ENCODE data around the gene PRAMEF13.
"Not testable (repeated sequence)": the region's sequence is repeated elsewhere in the genome, so short reads cannot be mapped to it uniquely, and the experiment has no call there.

Gene PRAMEF13

DNA sequence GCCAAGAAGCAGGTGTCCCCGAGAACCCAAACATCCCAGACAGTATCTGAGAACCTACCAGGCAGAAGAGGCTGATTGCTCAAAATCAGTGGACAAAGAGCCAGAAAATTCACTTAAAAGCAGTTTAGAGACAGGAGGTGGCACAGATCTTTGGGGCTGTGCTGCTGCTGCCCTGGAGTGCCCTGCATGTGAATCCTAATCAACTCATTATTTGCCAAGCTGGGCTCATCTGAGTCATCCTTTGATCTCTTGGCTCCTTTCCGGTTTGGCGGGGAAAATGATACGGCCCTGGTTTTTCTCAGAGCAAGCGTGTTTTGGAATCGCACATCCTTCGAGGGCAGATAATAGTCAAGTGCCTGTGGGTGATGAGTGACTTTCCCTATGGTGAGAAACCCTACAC is 15.4 kb upstream of the PRAMEF13 start:
- H3K36me3 ChIP-seq (ENCODE audit: insufficient read depth); H2AFZ ChIP-seq (ENCODE audit: low read depth); H3K4me2 ChIP-seq; H3K79me2 ChIP-seq (ENCODE audit: insufficient read depth, low read depth); H3K27me3 ChIP-seq (ENCODE audit: insufficient read depth, low read depth); H3K4me1 ChIP-seq (ENCODE audit: low read depth, poor library complexity, severe bottlenecking); H3K9ac ChIP-seq; H3K4me3 ChIP-seq (IDR thresholded peaks at IDR 0.05; ENCODE audit: insufficient read depth, low read depth, low read length); H3K27ac ChIP-seq; H4K20me1 ChIP-seq (ENCODE audit: insufficient read depth): not testable (repeated sequence)

DNA sequence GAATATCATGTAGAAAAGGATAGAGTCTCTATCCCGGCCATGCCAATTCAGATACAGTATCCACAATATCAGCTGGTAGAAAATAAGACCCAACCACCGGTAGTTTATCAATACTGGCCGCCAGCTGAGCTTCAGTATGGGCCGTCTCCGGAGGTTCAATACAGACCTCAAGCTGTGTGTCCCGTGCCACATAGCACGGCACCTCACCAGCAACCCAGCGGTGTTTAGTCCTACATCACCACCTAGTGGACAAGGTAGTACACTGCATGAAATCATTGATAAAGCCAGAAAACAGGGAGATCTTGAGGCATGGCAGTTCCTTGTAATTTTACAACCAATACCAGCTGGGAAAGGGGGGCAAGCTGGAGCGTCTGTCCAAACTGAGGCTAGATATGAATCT is 7.5 kb upstream of the PRAMEF13 start:
- H3K4me3 ChIP-seq (IDR thresholded peaks at IDR 0.05; ENCODE audit: insufficient read depth, low read depth, low read length); H2AFZ ChIP-seq (ENCODE audit: low read depth); H3K27me3 ChIP-seq (ENCODE audit: insufficient read depth, low read depth); H3K9ac ChIP-seq; H3K4me2 ChIP-seq; H3K79me2 ChIP-seq (ENCODE audit: insufficient read depth, low read depth); H3K4me1 ChIP-seq (ENCODE audit: low read depth, poor library complexity, severe bottlenecking); H4K20me1 ChIP-seq (ENCODE audit: insufficient read depth); H3K36me3 ChIP-seq (ENCODE audit: insufficient read depth); H3K27ac ChIP-seq: not testable (repeated sequence)

DNA sequence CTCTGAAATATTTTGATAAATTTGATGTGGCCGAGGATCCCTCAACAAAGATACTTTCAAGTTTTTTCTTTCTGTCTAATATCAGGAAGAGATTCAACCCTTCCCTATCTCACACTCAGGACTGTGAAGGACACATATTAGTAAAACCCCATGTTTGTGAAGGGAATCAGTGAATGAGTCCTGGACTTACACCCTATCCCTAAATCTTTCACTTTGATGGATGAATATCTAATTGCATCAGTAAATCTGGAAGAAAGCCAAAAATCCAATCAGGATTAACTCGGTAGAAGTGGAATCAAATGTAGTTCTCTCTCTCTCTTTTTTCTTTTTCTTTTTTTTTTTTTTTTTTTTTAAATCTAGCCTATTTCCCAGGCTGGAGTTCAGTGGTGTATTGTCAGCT is 29.7 kb downstream of the PRAMEF13 start, which contains the start of gene PRAMEF9:
Gene PRAMEF9, plus strand, starts transcription at position 301 of the 400 bp plus-strand sequence. CDS start 3,433 bp downstream, outside the sequence.
- H3K4me1 ChIP-seq (ENCODE audit: low read depth, poor library complexity, severe bottlenecking); H3K27ac ChIP-seq; H4K20me1 ChIP-seq (ENCODE audit: insufficient read depth); H3K9ac ChIP-seq; H2AFZ ChIP-seq (ENCODE audit: low read depth); H3K4me3 ChIP-seq (IDR thresholded peaks at IDR 0.05; ENCODE audit: insufficient read depth, low read depth, low read length); H3K79me2 ChIP-seq (ENCODE audit: insufficient read depth, low read depth); H3K27me3 ChIP-seq (ENCODE audit: insufficient read depth, low read depth); H3K36me3 ChIP-seq (ENCODE audit: insufficient read depth); H3K4me2 ChIP-seq: not testable (repeated sequence)

DNA sequence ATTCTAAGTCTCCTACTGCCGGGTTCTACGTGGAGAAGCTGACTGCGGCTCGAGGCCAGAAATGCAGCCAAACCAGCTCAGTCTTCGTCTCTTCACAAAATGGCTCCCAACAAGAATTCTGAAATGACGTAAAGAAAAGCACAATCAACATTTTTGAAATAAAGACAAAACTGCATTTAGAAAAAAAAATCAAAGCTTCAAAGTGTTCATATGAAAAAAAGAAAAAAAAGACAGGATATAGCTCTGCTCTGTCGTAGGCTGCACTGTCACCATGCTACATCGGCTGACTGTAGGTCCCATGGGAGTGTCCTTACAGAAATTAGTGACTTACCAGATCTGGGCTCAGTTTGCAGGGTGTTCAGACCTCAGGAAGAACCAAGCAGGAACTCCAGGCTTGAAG is 35.7 kb downstream of the PRAMEF13 start, which contains the start of gene HNRNPCL4:
Gene HNRNPCL4, minus strand, starts transcription at position 101 of the 400 bp plus-strand sequence. CDS start 164 bp downstream, outside the sequence.
- not testable (repeated sequence) for H3K4me3 ChIP-seq (IDR thresholded peaks at IDR 0.05; ENCODE audit: insufficient read depth, low read depth, low read length); H4K20me1 ChIP-seq (ENCODE audit: insufficient read depth); H3K27me3 ChIP-seq (ENCODE audit: insufficient read depth, low read depth); H3K4me2 ChIP-seq; H3K36me3 ChIP-seq (ENCODE audit: insufficient read depth); H3K4me1 ChIP-seq (ENCODE audit: low read depth, poor library complexity, severe bottlenecking); H3K27ac ChIP-seq; H2AFZ ChIP-seq (ENCODE audit: low read depth); H3K9ac ChIP-seq; H3K79me2 ChIP-seq (ENCODE audit: insufficient read depth, low read depth)

DNA sequence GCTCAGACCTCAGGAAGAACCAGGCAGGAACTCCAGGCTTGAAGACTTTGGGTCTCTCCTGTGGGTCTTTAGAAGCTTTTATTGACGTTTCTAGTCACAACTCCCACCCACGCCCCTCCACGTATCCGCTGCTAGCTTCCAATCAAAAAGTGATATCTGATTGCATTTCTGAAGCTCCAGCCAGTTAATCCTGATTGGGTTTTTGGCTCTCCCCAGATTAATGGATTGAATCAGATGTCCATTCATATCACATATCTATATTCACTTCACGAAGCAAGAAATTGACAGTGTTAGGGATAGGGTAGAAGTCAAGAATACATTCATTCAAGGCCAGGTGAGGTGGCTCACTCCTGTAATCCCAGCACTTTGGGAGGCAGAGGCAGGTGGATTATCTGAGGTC is 45.3 kb downstream of the PRAMEF13 start, which contains the start of gene PRAMEF26:
Gene PRAMEF26, minus strand, starts transcription at position 101 of the 400 bp plus-strand sequence. CDS start 2,914 bp downstream, outside the sequence.
- H3K27me3 ChIP-seq (ENCODE audit: insufficient read depth, low read depth); H3K27ac ChIP-seq; H3K9ac ChIP-seq; H2AFZ ChIP-seq (ENCODE audit: low read depth); H3K4me3 ChIP-seq (IDR thresholded peaks at IDR 0.05; ENCODE audit: insufficient read depth, low read depth, low read length); H3K4me1 ChIP-seq (ENCODE audit: low read depth, poor library complexity, severe bottlenecking); H4K20me1 ChIP-seq (ENCODE audit: insufficient read depth); H3K36me3 ChIP-seq (ENCODE audit: insufficient read depth); H3K4me2 ChIP-seq; H3K79me2 ChIP-seq (ENCODE audit: insufficient read depth, low read depth): not testable (repeated sequence)
